GM12864 (cell line): ENCODE results near the gene FGD2.

Experiments used
- DNase-seq: peaks from one replicate; pipeline ENCODE4 v3.0.0-alpha.2; 2011; ENCODE audit warnings: low read depth
- H3K4me3 ChIP-seq: 2 replicates; pipeline ENCODE4 v1.5.1; 2011; ENCODE audit warnings: mild to moderate bottlenecking, low read depth, low read length, control low read depth
- TF ChIP-seq, protein P1 (sequence below): IDR thresholded peaks from 2 replicates; pipeline ENCODE4 v1.5.1; 2011; ENCODE audit warnings: low read depth, mild to moderate bottlenecking, moderate library complexity, low read length, control low read depth, inconsistent platforms; ENCODE audit errors: missing control alignments

The FGD2 gene

DNA sequence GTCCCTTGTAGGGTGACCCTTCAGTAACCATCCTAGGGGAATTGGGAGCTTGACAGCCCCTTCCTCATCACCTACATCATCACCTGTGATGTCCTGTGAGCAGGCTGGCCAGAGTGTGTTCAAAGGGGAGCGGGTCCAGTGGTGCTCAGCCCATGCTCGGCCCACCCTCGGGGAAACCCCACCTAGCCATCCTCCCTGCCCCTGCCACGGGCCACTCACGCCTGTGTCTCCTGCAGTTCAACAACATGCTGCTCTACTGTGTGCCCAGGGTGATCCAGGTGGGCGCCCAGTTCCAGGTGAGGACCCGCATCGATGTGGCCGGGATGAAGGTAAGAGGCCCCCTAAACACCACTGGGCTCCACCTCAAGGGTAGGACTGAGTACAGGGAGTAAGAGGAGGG lies 10.1 kb downstream of the FGD2 start:
- no peak for DNase-seq
- H3K4me3 ChIP-seq = no peak overlapping the region
- TF ChIP-seq, protein P1, sequence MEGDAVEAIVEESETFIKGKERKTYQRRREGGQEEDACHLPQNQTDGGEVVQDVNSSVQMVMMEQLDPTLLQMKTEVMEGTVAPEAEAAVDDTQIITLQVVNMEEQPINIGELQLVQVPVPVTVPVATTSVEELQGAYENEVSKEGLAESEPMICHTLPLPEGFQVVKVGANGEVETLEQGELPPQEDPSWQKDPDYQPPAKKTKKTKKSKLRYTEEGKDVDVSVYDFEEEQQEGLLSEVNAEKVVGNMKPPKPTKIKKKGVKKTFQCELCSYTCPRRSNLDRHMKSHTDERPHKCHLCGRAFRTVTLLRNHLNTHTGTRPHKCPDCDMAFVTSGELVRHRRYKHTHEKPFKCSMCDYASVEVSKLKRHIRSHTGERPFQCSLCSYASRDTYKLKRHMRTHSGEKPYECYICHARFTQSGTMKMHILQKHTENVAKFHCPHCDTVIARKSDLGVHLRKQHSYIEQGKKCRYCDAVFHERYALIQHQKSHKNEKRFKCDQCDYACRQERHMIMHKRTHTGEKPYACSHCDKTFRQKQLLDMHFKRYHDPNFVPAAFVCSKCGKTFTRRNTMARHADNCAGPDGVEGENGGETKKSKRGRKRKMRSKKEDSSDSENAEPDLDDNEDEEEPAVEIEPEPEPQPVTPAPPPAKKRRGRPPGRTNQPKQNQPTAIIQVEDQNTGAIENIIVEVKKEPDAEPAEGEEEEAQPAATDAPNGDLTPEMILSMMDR = no peak

DNA sequence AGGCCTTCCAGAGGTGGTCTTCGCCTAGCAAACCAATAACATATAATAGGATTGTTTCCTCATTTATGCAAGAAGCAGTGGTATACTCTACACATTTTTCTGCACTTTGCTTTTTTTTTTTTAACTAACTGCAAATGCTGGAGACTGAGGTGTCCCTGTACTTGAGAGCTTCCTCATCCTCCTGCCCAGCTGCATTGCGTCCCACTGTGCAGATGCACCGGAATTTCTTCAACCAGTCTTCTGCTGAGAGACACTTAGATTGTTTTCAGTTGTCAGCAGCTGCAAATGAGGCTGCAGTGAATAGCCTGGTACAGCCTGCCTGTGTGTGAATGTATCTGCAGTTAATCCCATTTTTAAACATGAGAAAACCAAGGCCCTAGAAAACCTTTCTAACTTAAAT lies 11.5 kb downstream of the FGD2 start:
- TF ChIP-seq, protein P1 = no peak
- DNase-seq = no peak
- H3K4me3 ChIP-seq = no peak overlapping the region

DNA sequence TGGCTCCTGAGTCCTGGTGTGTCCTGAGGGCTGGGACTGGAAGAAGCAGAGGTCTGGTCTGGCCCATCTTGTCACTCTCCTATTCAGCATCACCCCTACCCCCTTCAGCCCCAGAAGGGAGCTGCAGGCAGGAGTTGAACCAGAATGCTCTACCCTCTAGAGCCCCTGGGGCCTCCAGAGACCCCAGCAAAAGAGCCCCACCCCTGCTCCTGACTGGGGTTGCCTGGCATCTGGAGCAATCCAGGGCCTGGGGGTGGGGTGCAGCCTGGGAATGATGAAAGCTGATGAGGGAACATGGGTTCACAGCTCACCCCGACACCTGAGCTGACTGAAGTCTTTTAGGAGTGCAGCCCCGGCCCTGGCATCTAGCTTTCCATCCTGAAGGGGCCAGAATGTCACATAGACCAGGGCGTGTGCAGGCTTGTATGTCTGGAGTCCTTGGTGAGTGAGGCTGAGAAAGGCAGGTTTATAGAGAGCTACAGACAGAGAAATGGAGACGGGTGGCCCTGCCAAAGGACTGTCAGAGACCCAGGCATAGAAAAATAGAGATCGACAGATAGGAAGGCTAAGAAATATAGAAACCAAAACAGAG lies 12.2 kb downstream of the FGD2 start:
- TF ChIP-seq, protein P1 = no peak
- no peak for DNase-seq
- no peak overlapping the region for H3K4me3 ChIP-seq

DNA sequence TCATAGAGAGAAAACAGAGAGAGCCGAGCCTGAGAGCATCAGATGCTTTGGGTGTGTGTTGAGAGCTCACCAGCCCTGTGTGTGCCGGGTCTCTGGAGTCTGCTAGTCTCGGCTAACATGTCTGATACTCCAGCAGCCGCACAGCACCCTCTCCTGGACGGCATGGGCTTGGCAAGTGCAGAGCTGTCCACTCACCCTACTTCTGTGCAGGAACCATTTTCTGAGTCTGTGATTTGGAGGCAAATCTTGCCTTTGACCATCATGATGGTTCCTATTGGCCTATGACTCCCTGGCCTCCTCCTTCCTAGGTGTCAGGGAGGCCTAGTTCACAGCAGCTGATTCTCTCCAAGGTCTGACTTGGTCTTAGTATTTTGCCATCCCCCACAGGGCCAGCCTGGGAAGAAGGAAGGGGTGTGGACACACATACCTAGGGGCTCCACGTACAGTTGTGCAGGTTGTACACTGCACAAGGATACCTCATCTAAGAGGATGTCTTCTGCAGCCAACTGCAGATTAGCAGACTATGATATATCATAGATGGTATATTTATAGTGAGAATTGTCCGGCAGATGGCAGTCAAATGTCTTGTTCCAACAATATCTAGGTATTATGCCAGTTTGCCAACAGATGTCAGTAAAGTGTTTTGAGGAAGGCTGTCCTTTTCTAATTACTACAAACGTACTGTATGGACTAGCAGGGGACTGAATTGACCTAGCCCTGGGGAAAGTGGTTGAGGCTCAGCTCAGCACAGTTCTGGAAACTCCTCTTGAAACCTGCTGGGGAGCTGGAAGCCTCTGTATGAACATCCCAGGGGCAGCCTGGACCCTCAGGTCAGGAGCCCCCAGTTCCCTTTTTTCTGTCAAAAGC lies 13.0 kb downstream of the FGD2 start:
- no peak overlapping the region for H3K4me3 ChIP-seq
- TF ChIP-seq, protein P1 = peak; percentile 98
- DNase-seq = peak; percentile 73

DNA sequence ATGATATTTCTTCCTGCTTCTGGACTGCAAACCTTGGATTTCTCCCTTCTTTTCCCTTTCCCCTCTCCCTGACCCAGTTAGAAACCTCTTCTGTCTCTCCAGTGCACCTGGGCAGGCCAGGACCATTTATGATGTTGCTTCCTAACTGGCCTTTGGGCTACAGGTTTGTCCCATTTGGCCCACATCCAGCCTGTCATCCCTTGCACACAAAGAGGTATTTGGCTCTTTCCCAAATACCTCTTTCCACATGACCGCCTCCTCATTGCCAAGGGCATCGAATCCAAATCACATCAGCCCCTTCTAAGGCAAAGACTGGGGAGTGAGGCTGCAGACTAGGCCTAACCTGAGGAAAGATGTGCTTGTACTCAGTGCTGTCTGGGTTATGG lies 13.6 kb downstream of the FGD2 start:
- no peak overlapping the region for H3K4me3 ChIP-seq
- no peak for DNase-seq
- TF ChIP-seq, protein P1 = no peak

DNA sequence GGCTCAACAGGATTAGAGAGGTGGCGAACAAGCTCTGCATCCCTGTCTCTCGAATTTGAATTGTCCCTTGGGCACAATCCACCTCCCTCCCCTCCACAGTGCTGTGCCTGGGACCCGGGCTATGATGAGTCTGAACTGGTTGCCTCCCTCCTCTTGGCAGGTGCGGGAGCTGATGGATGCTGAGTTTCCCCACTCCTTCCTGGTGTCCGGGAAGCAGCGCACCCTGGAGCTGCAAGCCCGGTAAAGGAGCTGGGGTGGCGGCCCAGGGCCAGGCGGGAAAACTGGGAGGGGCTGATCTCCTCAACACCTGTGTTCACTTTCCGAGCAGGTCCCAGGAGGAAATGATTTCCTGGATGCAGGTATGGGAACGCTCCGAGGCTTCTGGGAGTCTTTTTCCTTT lies 14.9 kb downstream of the FGD2 start:
- DNase-seq = no peak
- TF ChIP-seq, protein P1 = no peak
- H3K4me3 ChIP-seq = no peak overlapping the region
